Activated CD8-positive, alpha-beta memory T cell treated with anti-CD3 and anti-CD28 coated beads for 36 hours (primary cell): ENCODE measurements around the gene PPFIA2. TPM values are rescaled to one million over a fixed set of nuclear protein-coding genes. Genes with fewer than 3 reads are reported as not detected.

Experiments used
- CTCF ChIA-PET: fragments of 350-600 bp; sonication (Branson Sonifier 250); formaldehyde crosslinking; loops from one replicate; lab custom pipeline; 2021; ENCODE audit warnings: antibody characterized with exemption; lab: Charles Lee
- POLR2A ChIA-PET: fragments of 350-600 bp; sonication (Branson Sonifier 250); formaldehyde crosslinking; loops from one replicate; lab custom pipeline; 2021; ENCODE audit warnings: antibody characterized with exemption; lab: Charles Lee
- total RNA-seq, 2 experiments: library from RNA; stranded (reverse); gene quantifications; one replicate each; pipeline ENCODE4 v1.2.3, GENCODE V29; 2021

PPFIA2 gene
- total RNA-seq, 2 experiments from 2014 or later, result 0.13 TPM; not detected in 1

DNA sequence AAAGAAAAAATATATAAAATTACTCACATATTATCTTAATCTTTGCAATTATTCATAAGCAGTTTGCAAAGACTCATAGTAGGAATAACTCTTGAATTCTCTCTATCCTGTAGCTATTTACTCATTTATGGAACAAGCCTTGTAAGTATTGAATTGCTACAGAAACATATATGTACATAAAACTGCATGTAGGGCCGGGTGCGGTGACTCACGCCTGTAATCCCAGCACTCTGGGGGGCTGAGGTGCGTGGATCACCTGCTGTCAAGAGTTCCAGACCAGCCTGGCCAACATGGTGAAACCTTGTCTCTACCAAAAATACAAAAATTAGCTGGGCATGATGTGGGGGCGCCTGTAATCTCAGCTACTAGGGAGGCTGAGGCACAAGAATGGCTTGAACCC is 286.2 kb downstream of the PPFIA2 start:
- CTCF ChIA-PET, result no interaction called here
- POLR2A ChIA-PET, result no interaction called here

- ChIA-PET CTCF (no interaction called here), POLR2A (no interaction called here)
Measured at GRCh38 chr12:81470923-81471322, 288.2 kb downstream of the PPFIA2 start.

GRCh38 chr12:81468206-81468605 is 290.9 kb downstream of the PPFIA2 start:
- ChIA-PET CTCF (interaction anchor here (0.6 kb wide), 1 partner anchor 476 kb away, joined by 3 read pairs; no protein-coding TSS in a partner anchor), POLR2A (no interaction called here)

GRCh38 chr12:81465876-81466275 is 293.3 kb downstream of the PPFIA2 start:
- ChIA-PET CTCF (no interaction called here), POLR2A (no interaction called here)

DNA sequence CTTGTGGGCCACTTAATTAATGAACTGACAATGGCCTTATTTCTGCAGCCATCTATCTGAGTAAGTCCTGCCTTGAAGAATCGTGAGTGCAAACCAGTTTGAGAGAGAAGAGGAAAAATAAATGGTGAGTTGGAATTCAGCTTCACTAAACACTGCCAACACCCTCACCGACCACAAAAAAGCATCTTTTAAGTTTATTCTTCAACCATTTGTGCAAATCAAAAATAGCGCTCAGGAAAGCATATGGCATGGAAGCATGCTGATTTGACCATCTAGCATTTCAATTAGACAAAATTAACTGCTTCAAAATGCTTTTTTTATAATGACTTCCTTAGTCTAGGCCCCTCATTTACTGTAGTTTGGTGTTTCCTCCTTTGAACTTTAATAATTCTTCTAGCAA is 294.0 kb downstream of the PPFIA2 start:
- ChIA-PET CTCF (no interaction called here), POLR2A (no interaction called here)

- POLR2A ChIA-PET, result no interaction called here
- CTCF ChIA-PET, result interaction anchor here (0.6 kb wide), 1 partner anchor 56 kb away, joined by 3 read pairs; no protein-coding TSS in a partner anchor
Measured at GRCh38 chr12:81461163-81461562, 298.0 kb downstream of the PPFIA2 start.

GRCh38 chr12:81450920-81451739 is 308.0 kb downstream of the PPFIA2 start:
- ChIA-PET CTCF (no interaction called here), POLR2A (no interaction called here)

GRCh38 chr12:81441629-81442028 is 317.5 kb downstream of the PPFIA2 start:
- POLR2A ChIA-PET, result no interaction called here
- CTCF ChIA-PET, result no interaction called here

DNA sequence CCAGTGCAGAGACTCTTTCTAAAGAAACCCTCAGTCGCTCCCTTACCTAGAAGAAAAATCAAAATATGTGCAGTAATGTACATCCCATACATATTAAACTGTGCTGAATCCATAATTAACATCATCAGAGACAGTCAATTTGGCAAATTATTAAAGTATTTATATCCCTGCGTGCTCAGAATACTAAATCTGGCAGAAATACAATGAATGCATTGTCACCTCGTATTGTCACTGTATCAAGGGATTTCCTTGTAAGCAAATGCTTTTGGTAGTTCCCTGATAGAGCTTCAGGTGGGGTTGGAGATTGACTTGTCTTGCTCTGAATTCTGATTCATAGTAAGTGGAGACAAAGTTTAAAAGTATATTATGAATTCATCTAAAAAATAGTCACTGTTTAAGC is 319.1 kb downstream of the PPFIA2 start:
- ChIA-PET POLR2A (no interaction called here), CTCF (no interaction called here)

GRCh38 chr12:81439344-81439743 is 319.8 kb downstream of the PPFIA2 start:
- ChIA-PET CTCF (no interaction called here), POLR2A (no interaction called here)

DNA sequence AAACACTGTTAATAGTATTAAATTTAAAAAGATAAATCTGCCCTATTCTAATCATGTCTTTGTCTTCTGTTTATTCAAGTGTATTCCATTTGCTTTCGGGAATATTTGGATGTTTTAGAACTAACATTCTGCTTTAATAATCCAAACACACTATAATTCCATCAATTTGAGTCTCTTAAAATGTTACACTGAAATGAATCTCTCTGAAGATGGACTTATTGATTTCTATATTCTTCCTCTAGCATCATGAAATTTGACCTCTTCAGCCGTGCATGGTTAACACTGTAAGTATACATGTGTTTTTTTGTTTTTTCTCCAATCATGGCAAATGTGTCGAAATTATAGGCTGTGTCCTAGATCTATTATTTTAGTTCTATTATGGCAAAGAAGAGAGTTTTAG is 342.1 kb downstream of the PPFIA2 start:
- CTCF ChIA-PET, result no interaction called here

GRCh38 chr12:81416571-81416970 is 342.6 kb downstream of the PPFIA2 start:
- ChIA-PET CTCF (no interaction called here), POLR2A (no interaction called here)

More for the DNA sequence above, 342.1 kb downstream of the PPFIA2 start:
- POLR2A ChIA-PET, result no interaction called here

DNA sequence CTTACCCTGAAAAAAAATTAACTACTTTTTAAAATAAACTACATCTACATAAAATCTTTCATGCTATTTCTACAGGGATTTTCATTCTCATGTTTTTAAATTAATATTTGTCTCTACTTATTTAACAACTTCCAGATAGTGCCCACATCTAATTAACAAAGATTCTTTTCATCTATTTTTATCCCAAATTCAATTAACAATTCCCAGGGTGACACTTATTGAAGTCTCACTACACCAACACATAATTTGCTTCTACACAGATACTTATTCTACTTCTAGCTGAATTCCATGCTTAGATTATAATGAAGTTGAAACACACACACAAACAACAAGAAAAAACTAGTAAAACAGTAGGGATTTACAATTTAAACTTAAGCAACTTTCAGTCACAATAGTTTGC is 344.7 kb downstream of the PPFIA2 start:
- ChIA-PET CTCF (no interaction called here), POLR2A (no interaction called here)

DNA sequence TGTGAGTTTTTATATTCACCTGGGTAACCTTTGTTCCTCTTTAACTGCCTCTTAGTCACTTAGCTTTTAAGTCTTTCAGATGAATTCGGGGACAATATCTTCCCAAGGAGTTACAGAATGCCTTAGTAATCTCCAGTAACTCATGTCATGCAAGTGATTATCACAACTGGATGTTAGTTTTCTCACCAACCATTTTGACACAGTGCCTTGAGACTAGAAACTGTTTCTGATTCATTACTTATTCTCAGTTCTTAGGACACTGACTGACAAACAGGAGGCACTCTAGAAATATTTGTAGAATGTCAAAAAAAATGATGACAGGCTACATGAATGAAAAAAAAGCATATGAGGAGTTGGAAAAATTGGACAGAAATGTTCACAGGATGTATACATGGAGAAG is 346.2 kb downstream of the PPFIA2 start:
- POLR2A ChIA-PET, result no interaction called here
- CTCF ChIA-PET, result no interaction called here

GRCh38 chr12:81403348-81403747 is 355.8 kb downstream of the PPFIA2 start:
- ChIA-PET CTCF (no interaction called here), POLR2A (no interaction called here)

- CTCF ChIA-PET, result no interaction called here
- POLR2A ChIA-PET, result no interaction called here
Measured at GRCh38 chr12:81401241-81401640, 357.9 kb downstream of the PPFIA2 start.

DNA sequence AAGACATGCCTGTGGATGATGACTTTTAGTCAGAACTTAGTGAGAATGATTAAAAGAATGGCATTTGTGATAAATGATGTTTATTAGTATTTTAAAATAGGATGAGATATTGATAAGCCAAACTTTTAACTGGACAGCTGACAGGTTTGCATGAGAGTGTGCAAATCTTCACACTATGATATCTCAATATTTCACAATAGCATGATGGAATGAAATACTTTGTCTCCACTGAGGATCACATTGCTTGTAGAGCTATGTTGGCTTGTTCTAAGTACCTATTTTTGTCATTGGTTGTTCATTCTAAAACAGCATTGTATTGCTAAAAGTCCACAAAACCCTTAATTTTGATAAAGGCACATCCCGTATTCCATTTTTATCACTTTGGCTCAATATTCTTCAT is 359.1 kb downstream of the PPFIA2 start:
- POLR2A ChIA-PET, result no interaction called here
- CTCF ChIA-PET, result no interaction called here

DNA sequence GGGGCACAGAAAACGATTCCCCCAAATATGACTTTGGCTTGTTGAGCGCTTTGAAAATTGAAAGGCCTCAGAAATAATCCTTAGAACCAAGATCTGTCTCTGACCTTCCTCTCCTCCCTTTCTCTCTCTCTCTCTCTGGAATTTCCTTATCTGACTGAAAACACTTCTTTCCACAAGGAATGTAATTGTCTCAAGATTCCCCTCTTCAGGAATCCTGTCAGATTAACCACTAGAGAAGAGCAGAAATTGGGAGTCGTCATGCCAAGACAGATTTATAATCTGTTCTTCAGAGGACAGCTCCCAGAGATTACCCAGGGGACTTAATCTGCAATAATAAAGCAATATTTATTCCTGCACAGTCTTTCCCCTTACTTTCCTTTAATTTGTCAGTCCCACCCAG is 363.7 kb downstream of the PPFIA2 start:
- CTCF ChIA-PET, result no interaction called here

GRCh38 chr12:81389550-81390099 is 369.5 kb downstream of the PPFIA2 start:
- ChIA-PET POLR2A (no interaction called here), CTCF (no interaction called here)

More for the DNA sequence above, 363.7 kb downstream of the PPFIA2 start:
- POLR2A ChIA-PET, result no interaction called here

DNA sequence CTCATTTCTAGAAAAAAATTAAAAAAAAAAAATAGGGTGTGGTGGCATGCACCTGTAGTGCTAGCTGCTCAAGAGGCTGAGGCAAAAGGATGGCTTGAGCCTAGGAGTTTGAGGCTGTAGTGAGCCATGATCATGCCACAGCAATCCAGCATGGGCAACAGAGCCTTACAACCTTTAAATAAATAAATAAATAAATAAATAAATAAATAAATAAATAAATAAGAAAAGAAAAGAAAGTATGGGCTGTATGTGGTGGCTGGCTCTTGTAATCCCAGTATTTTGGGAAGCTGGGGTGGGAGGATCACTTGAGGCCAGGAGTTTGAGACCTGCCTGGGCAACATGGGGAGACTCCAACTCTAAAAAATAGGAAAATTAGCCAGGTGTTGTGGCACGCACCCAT is 373.0 kb downstream of the PPFIA2 start:
- CTCF ChIA-PET, result no interaction called here
- POLR2A ChIA-PET, result no interaction called here

DNA sequence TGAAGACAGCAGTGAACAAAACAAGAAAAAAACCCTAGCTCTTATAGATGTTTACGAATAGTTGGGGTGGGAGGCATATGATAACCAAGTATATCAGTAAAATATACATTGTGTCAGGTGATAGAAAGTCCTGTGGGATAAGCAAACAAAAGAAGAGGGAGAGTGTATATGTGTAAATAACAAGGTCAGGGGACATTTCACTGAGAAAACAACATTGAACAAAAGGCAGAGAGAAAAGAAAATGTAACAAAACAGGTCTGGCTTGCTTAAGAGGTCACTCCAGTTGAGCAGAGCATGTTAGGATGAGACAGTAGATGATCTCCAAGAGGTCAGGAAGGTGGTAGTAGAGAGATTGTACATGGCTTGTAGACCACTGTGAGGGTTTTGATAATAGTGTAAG is 377.2 kb downstream of the PPFIA2 start:
- ChIA-PET POLR2A (no interaction called here), CTCF (no interaction called here)
